Stimulated activated CD8-positive, alpha-beta memory T cell treated with anti-CD3 and anti-CD28 coated beads, Interleukin-15, amount 100 ng/mL, for 48 hours (primary cell): Measurements from ENCODE around the gene GTF2B.
"Not testable (repeated sequence)": the region's sequence is repeated elsewhere in the genome, so short reads cannot be mapped to it uniquely, and the experiment has no call there.

Experiments
- DNase-seq, 2 donors: peaks; one replicate each; pipeline ENCODE4 v3.0.0-alpha.2; 2020; ENCODE audit warnings: low read depth in 2 of 2

Gene GTF2B

GRCh38 chr1:88883156-88883555 lies 8.2 kb downstream of the GTF2B start:
- no peak for DNase-seq

DNA sequence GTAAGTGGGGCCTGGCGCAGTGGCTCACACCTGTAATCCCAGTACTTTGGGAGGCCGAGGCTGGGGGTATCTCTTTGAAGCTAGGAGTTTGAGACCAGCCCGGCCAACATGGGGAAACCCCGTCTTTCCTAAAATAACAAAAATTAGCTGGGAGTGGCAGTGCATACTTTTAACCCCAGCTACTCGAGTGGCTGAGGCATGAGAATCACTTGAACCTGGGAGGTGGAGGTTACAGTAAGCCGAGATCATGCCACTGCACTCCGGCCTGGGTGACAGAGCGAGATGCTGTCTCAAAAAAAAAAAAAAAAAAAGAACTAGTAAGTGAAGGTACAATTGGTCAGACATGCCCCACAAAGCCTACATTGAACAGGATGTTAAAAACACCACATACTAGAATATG lies 10.7 kb downstream of the GTF2B start:
- not testable (repeated sequence) for DNase-seq

GRCh38 chr1:88878731-88879130 lies 12.6 kb downstream of the GTF2B start:
- DNase-seq = no peak

- DNase-seq = no peak
Measured at GRCh38 chr1:88877911-88878310, 13.5 kb downstream of the GTF2B start.

GRCh38 chr1:88877382-88877825 lies 14.0 kb downstream of the GTF2B start:
- DNase-seq = no peak

- DNase-seq = no peak
Measured at GRCh38 chr1:88876573-88877365, 14.6 kb downstream of the GTF2B start.

- no peak for DNase-seq
Measured at GRCh38 chr1:88875595-88875994, 15.8 kb downstream of the GTF2B start.

GRCh38 chr1:88873737-88874349 lies 17.5 kb downstream of the GTF2B start:
- DNase-seq = no peak

DNA sequence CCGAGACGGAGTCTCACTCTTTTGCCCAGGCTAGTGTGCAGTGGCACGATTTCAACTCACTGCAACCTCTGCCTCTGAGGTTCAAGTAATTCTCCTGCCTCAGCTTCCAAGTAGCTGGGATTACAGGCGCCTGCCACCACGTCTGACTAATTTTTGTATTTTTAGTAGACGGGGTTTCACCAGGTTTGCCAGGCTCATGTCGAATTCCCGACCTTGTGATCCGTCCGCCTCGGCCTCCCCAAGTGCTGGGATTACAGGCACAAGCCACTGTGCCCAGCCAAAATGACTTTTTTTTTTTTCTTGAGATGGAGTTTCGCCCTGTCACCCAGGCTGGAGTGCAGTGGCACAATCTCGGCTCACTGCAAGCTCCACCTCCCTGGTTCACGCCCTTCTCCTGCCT lies 21.7 kb downstream of the GTF2B start:
- not testable (repeated sequence) for DNase-seq

DNA sequence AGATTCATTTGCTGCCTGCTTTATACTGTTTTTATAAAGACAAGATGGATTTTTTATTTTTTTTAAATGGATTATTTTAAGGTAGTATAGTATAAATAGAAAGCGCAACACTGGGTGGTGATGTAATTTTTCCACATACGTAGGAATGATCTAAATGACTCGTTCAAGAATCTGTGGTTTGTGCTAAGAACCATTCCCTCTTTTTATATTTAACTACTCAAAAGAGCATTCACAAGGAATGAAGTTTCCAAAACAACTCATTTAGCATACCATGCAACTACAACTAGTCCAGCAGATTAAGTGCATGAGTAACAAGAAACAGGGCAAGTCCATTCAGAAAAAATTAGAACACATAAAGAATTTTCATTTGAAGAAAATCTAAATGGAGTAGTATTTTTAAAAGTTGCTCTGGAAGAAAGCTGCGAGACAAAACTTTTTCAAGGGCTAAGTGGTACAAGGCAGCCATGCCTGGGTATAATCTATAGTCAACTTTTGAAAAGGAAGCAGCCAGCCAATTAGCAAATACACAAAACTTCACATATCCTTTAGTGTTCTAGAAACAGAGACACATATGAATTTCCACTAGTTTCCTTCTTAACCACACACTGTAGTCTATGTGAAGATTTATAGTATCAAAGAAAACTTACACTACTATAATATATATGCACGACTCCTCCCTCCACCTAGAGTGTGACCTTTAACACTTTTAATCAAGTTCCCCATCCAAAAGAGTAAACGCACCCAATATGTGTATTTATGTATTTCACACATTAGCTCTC lies 23.4 kb downstream of the GTF2B start:
- DNase-seq = no peak

DNA sequence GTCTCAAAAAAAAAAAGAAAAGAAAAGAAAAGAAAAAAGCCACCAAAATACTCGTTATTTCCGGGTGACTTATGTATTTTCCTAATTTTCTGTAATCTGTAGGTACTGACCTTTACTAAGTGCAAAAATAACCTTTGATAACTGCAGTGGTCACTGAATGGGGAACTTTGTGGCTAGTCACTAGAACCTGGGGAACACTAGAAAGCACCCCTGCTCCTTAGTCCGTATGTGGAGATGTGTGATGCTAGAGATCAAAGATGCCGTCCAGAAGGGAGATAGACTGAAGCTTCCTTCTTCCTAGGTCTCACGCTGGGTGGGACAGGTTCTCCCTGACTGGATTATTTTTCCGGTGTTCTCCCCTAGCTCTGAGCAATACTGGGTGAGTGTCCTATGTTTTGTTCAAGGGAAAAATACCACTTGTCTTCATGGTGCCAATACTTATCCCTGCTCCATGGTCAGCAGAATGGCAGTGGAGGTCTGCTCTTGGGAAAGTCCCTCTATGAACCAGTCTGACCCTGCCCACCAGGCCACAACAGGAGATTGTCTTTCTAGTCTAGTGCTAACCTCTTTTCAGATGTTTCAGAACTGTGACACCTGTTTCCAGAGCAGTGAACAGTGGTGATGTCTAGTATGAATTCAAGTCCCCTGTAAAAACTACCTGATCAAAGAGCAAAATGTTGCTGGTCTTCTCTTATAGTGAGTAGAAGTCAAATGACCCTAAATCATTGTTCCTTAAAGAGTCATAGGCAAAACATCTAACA lies 39.9 kb downstream of the GTF2B start:
- DNase-seq = no peak

DNA sequence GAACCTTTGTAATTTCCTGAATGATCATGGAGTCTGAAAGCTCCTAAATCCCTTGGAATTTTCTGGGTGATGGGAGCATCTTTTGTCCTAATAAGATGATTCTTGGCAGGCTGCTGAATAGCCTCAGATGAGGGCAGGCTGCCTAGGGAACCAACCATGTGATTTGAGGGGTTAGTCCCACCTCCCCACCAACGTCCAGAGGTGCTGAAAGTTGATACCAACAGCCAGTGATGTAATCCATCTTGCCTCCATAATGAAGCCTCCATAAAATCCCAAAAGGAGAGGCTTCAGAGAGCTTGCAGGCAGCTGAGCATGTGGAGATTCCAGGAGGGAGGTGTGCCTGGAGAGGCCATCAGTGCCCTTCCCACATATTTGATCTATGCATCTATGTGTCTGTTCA lies 43.7 kb downstream of the GTF2B start:
- DNase-seq = no peak

- DNase-seq = no peak
Measured at GRCh38 chr1:88825721-88826120, 65.6 kb downstream of the GTF2B start.

- not testable (repeated sequence) for DNase-seq
Measured at GRCh38 chr1:88819642-88820041, 71.7 kb downstream of the GTF2B start.

- no peak for DNase-seq
Measured at GRCh38 chr1:88813471-88813870, 77.9 kb downstream of the GTF2B start.

DNA sequence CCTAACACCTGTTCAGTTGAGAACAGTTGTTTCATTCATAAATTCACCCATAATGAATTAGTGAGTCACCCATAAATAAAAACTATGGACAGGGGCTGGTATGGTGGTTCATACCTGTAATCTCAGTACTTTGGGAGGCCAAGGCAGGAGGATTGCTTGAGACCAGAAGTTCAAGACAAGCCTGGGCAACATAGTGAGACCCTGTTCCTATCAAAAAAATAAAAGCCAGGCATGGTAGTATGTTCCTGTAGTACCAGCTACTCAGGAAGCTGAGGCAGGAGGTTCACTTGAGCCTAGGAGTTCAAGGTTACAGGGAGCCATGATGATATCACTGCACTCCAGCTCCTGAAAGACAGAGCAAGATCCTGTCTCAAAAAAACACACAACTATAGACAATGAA lies 79.0 kb downstream of the GTF2B start:
- no peak for DNase-seq

- DNase-seq = no peak
Measured at GRCh38 chr1:88803444-88803843, 87.9 kb downstream of the GTF2B start.

DNA sequence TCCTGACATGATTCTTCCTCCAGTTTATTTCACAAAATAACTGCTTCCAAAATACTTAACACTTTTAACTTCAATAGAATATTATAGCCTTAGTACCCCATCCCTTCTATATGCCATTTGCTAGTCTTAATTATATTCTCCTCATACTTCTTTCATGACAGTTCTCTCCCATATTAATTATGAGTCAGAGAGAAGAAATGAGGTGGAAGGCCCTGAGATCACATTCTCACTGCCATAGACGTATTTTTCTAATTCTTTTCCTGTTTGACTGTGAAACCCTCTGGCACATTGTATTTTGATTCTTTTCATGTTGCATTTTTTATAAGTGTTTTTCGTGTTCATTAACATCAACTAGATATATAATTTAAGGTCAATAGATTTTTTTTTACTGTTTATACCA lies 88.4 kb downstream of the GTF2B start:
- DNase-seq = no peak
